ENCODE data around the gene RTEL1.

RTEL1 gene

GRCh38 chr20:63690898-63691710 lies 33.0 kb downstream of the RTEL1 start:
- DNase-seq = no peak

GRCh38 chr20:63691711-63692435 lies 33.8 kb downstream of the RTEL1 start:
- DNase-seq = no peak

- no peak for DNase-seq
Observed at GRCh38 chr20:63692436-63693082, 34.4 kb downstream of the RTEL1 start.

- no peak for DNase-seq
Observed at GRCh38 chr20:63693083-63693732, 35.1 kb downstream of the RTEL1 start.

- no peak for DNase-seq
Observed at GRCh38 chr20:63693733-63694583, 35.8 kb downstream of the RTEL1 start.

GRCh38 chr20:63694584-63695423 lies 36.7 kb downstream of the RTEL1 start:
- no peak for DNase-seq

- DNase-seq = no peak
Observed at GRCh38 chr20:63695424-63696305, 37.6 kb downstream of the RTEL1 start.

- DNase-seq = no peak
Observed at GRCh38 chr20:63696306-63696627, 38.2 kb downstream of the RTEL1 start.

GRCh38 chr20:63696628-63697356 lies 38.7 kb downstream of the RTEL1 start, which contains the start of gene TNFRSF6B:
Gene TNFRSF6B, plus strand, starts transcription at chr20:63696652. Its CDS starts 116 bp downstream, at chr20:63696768.
- DNase-seq = no peak

GRCh38 chr20:63697357-63697867 lies 39.3 kb downstream of the RTEL1 start:
- no peak for DNase-seq

- no peak for DNase-seq
Observed at GRCh38 chr20:63697868-63698545, 39.9 kb downstream of the RTEL1 start.

- DNase-seq = no peak
Observed at GRCh38 chr20:63698739-63699465, 40.8 kb downstream of the RTEL1 start.

GRCh38 chr20:63699466-63700198 lies 41.5 kb downstream of the RTEL1 start:
- DNase-seq = no peak

GRCh38 chr20:63700199-63701050 lies 42.3 kb downstream of the RTEL1 start:
- DNase-seq = no peak

- no peak for DNase-seq
Observed at GRCh38 chr20:63701051-63701328, 42.9 kb downstream of the RTEL1 start.

- DNase-seq = no peak
Observed at GRCh38 chr20:63701329-63702035, 43.4 kb downstream of the RTEL1 start.
